Uterus (tissue), 4 donors: ENCODE data around the gene DCTN5. TPM values are rescaled to one million over a fixed set of nuclear protein-coding genes. Genes with fewer than 3 reads are reported as not detected.

Experiments
- DNase-seq, 2 donors: peaks; one replicate each; pipeline ENCODE4 v3.0.0-alpha.2; 2019 to 2020
- H3K27ac ChIP-seq, 2 donors: fragments of 200-600 bp; sonication (generic); 1 replicate in 1 of 2; 2 replicates in 1 of 2; pipeline ENCODE4 v1.5.1; 2016 to 2018
- H3K27me3 ChIP-seq, 2 donors: fragments of 200-600 bp; sonication (generic); one replicate each; pipeline ENCODE4 v1.5.1; 2018 to 2019; ENCODE audit warnings: control low read depth in 1 of 2
- H3K36me3 ChIP-seq, 2 donors: fragments of 200-600 bp; sonication (generic); one replicate each; pipeline ENCODE4 v1.5.1; 2019; ENCODE audit warnings: control low read depth in 1 of 2
- H3K4me1 ChIP-seq, 2 donors: fragments of 200-600 bp; sonication (generic); one replicate each; pipeline ENCODE4 v1.5.1; 2018 to 2019; ENCODE audit warnings: control low read depth in 1 of 2
- H3K4me3 ChIP-seq, 2 donors: fragments of 200-600 bp; sonication (generic); 1 replicate in 1 of 2; 2 replicates in 1 of 2; pipeline ENCODE4 v1.5.1; 2018 to 2019; ENCODE audit warnings: mild to moderate bottlenecking in 1 of 2
- H3K9me3 ChIP-seq, 2 donors: fragments of 200-600 bp; sonication (generic); one replicate each; pipeline ENCODE4 v1.5.1; 2019; ENCODE audit warnings: control low read depth in 1 of 2
- CTCF ChIP-seq, 4 experiments: fragments of 200-600 bp in 2 of 4; fragments of 450-650 bp in 2 of 4; sonication (generic) in 2 of 4; IDR thresholded peaks; one replicate each; pipeline ENCODE4 v1.5.1; 2016 to 2019; ENCODE audit warnings: antibody characterized with exemption in 4 of 4, mild to moderate bottlenecking in 2 of 4, moderate library complexity in 1 of 4
- POLR2A ChIP-seq, 2 donors: fragments of 450-650 bp; IDR thresholded peaks; one replicate each; pipeline ENCODE4 v1.6.1; 2016; ENCODE audit warnings: antibody characterized with exemption in 2 of 2, mild to moderate bottlenecking in 1 of 2, moderate library complexity in 1 of 2
- intact Hi-C: fragments of 100-400 bp; cut with DNase I; formaldehyde crosslinking; loops from one replicate; pipeline ENCODE4 v1.15.1; 2023; ENCODE audit warnings: low total_unique reads
- total RNA-seq, 4 donors: library from RNA; depleted of rRNA in 3 of 4; stranded (reverse); fragments of >200 nt in 3 of 4; gene quantifications; one replicate each; pipeline versions ENCODE4 v1.1.0 to v1.2.4, GENCODE V29; 2014 to 2023
- donor health status: DM: yes; HTN: yes; CAD: no.

The DCTN5 gene
- total RNA-seq, 4 donors from 2014 or later = 5.6 to 67.2 (median 27.9) TPM

DNA sequence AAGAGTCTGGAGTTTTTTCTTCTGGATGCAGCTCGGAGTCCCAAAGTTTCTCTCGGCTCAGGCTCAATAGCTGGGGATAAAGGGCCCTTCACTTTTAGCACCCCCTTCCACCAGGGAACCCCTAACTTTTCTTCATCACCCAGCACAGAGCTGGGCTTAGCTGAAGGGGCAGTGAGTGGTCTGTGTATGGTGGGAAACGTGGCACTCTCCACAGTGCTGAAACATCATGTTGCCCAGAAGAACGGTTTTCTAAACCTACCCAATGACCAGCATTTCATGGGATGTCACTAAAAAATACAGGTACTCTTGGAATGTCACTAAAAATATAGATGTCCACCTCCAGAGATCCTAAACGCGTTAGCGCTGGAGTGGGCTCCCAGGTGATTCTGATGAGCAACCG is 59.8 kb downstream of the DCTN5 start:
- Histone ChIP-seq H3K36me3 (no peaks in the 10 kb centered on the region), H3K4me1 (no peaks in the 10 kb centered on the region), H3K4me3 (no peak overlapping the region), H3K27ac (no peak overlapping the region), H3K27me3 (no peaks in the 10 kb centered on the region), H3K9me3 (no peaks in the 10 kb centered on the region)
- TF ChIP-seq POLR2A (IDR thresholded peaks at IDR 0.05) (no peak), CTCF (IDR thresholded peaks at IDR 0.05) (no peak)
- intact Hi-C loops = no loop called here
- no peak for DNase-seq

DNA sequence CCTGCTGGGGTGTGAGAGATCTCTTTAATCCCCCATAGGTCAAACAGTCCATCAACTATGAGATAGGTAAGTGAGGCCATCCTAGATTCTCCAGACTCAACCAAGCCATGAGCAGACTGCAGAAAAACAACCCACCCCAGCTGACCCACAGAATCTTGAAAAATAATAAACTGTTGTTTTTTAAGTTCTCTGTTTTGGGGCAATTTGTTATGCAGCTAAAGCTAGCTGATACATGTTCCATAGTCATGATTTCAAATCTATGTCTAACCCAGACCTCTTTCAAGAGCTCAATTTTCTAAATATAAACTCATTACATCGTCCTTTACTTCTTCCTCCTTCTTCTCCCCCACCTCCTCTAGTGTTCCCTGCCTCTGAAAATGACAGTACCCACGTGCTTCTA is 61.7 kb downstream of the DCTN5 start:
- Histone ChIP-seq H3K9me3 (no peaks in the 10 kb centered on the region), H3K27me3 (no peaks in the 10 kb centered on the region), H3K36me3 (no peaks in the 10 kb centered on the region), H3K27ac (no peak overlapping the region), H3K4me3 (no peak overlapping the region), H3K4me1 (no peaks in the 10 kb centered on the region)
- TF ChIP-seq CTCF (IDR thresholded peaks at IDR 0.05) (no peak), POLR2A (IDR thresholded peaks at IDR 0.05) (no peak)
- DNase-seq = no peak
- intact Hi-C loops = no loop called here

DNA sequence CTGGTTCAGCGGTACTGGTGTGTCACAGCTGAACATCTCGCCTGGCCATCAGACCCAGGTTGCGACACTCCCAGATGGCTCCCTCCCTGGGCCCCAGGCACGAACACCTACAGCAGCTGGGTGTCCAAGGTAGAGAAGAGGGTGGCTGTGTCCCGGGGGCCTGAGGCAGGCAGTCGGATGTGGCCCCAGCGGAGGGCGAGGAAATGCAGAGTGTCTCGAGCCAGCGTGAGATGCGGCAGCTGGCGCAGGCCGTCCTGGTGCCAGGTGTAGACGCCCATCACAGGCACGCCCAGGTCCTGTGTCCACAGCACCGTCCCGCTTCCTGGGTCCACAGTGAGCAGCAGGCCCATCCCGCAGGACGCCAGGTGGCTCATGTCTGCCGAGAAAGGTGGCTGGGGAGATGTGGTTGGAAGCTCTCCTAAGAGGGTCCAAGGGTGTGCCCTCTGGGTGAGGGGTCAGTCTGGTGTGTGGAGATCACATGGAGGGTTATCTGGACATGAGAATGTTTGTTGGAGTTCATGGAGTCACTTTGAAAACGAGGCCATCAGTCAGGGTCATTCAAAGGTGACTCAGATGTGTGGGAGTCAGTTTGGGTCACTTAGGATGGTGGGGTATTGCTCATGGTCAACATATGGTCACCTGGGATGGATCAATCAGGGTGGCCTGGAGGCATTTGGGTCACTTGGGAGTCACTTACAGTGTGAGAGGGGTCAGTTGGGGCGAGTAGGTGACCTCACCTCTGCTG is 63.7 kb downstream of the DCTN5 start:
- no peaks in the 10 kb centered on the region for H3K27me3 ChIP-seq
- H3K4me1 ChIP-seq = no peaks in the 10 kb centered on the region
- H3K9me3 ChIP-seq = peaks cover 0 to 9% of the 10 kb centered on the region in 2 donors
- intact Hi-C loops = no loop called here
- no peak overlapping the region for H3K27ac ChIP-seq
- no peak for DNase-seq
- no peak for TF ChIP-seq POLR2A (IDR thresholded peaks at IDR 0.05)
- no peak for TF ChIP-seq CTCF (IDR thresholded peaks at IDR 0.05)
- no peak overlapping the region for H3K4me3 ChIP-seq
- H3K36me3 ChIP-seq = no peaks in the 10 kb centered on the region

DNA sequence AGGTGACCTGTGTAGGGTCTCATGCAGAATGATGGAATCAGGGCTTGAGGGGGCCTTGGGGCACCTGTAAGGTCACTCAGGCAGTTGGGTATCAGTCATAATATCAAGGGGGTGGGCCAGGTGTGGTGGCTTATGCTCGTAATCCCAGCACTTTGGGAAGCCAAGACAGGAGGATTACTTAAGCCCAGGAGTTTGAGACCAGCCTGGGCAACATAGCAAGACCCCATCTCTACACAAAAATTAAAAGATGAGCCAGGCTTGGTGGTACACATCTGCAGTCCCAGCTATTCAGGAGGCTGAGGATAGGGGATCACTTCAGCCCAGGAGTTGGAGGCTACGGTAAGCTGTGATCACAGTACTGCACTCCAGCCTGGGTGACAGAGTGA is 64.2 kb downstream of the DCTN5 start:
- H3K4me3 ChIP-seq = no peak overlapping the region
- H3K36me3 ChIP-seq = no peaks in the 10 kb centered on the region
- no peak overlapping the region for H3K27ac ChIP-seq
- peaks cover 0 to 9% of the 10 kb centered on the region in 2 donors for H3K9me3 ChIP-seq
- no peak for DNase-seq
- H3K4me1 ChIP-seq = no peaks in the 10 kb centered on the region
- intact Hi-C loops = no loop called here
- no peak for TF ChIP-seq POLR2A (IDR thresholded peaks at IDR 0.05)
- TF ChIP-seq CTCF (IDR thresholded peaks at IDR 0.05) = no peak
- H3K27me3 ChIP-seq = no peaks in the 10 kb centered on the region

- intact Hi-C loops = no loop called here
- Histone ChIP-seq H3K9me3 (peaks cover 0 to 9% of the 10 kb centered on the region in 2 donors), H3K4me1 (no peaks in the 10 kb centered on the region), H3K27me3 (no peaks in the 10 kb centered on the region), H3K4me3 (no peak overlapping the region), H3K36me3 (no peaks in the 10 kb centered on the region), H3K27ac (no peak overlapping the region)
- no peak for TF ChIP-seq CTCF (IDR thresholded peaks at IDR 0.05)
- no peak for TF ChIP-seq POLR2A (IDR thresholded peaks at IDR 0.05)
- no peak for DNase-seq
Observed at GRCh38 chr16:23706439-23706838, 65.2 kb downstream of the DCTN5 start.
